ENCODE data around the gene SLC16A3.

Gene SLC16A3

GRCh38 chr17:82237083-82237745 lies 8.4 kb downstream of the SLC16A3 start:
- no peak for DNase-seq

GRCh38 chr17:82237746-82238471 lies 9.1 kb downstream of the SLC16A3 start:
- no peak for DNase-seq

GRCh38 chr17:82238472-82239201 lies 9.8 kb downstream of the SLC16A3 start:
- no peak for DNase-seq

DNA sequence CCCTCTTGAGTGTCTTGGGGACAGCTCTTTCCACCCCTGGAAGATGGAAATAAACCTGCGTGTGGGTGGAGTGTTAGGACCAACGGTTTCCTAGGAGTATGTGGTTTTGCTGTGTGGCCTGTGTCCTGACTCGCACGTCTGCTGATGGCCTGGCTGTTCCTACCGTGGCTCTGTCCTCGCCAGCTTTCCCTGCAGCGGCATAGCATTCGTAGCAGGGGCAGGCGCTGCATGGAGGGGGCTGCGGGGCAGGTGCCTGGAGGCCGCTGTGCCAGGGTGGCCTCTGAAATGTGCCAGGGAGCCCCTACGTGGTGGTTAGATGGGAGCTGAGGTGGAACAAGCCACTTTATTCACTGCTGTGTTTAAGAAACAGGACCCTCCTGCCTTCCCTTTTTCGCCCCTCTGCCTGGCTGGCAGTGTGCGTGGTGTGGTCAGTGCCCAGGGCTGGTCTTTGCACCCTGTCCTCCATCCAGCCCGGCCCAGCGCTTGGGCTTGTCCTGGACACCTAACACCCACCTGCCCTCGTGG lies 10.6 kb downstream of the SLC16A3 start:
- no peak for DNase-seq

DNA sequence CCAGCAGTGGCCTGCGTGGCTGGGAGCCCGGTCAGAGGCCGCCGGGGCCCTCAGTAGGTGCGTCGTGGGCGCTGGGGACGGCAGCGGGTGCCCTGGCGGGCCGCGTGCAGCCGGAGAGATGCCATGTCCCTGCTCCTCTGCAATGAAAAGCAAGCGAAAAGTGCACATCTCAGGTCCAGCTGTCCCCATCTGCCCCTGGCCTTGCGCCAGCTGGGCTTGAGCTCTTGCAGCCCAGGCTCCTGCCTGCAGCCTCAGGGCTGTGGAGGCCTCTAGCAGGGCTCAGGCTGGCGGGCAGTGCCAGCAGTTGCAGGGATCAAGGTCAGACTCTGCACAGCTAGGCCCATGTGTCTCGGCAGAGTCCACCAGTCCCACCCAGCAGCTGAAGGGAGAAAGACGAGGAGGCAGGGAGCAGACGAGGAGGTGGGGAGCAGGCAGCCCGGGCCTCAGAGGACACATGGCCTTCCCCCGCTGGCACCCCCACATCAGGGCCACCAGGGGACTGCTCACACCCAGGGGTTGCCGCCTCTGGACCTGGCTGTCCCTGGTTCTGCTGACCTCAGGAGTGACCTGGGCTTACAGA lies 11.2 kb downstream of the SLC16A3 start:
- no peak for DNase-seq

- DNase-seq = no peak
Observed at GRCh38 chr17:82240506-82241182, 11.8 kb downstream of the SLC16A3 start.

- DNase-seq = no peak
Observed at GRCh38 chr17:82241183-82241925, 12.5 kb downstream of the SLC16A3 start.

- DNase-seq = no peak
Observed at GRCh38 chr17:82241926-82242697, 13.3 kb downstream of the SLC16A3 start.

- DNase-seq = no peak
Observed at GRCh38 chr17:82242698-82242976, 13.8 kb downstream of the SLC16A3 start.

DNA sequence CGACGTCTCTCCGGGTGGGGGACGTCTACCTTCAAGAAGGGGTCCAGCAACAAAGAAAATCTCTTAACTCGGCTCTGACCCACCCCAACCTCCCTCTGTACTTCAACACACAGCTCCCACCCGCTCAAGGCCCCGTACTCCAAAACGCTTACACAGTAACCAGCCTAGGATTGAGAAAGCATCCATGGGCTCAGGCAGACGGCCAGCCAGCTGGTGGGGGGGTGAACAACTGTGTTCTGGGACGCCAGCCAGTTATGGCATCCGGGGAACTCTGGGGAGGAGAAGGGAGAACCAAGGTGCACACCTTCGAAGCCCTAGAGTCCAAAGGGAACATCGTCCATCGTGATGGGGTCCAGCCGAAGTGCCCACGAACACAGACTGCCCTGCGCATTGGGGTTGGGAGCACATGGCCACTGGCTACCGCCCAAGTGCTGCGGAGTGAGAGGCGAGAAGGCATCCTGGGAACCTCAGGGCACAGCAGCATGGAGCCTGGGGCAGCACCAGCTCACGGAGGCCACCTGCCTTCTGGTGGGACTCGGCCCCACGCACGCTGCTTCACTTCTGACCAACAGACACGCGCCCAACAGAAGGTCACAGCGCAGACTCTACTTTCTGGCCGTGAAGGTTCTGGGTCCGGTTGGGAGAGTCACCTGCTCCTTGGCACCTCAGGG lies 14.3 kb downstream of the SLC16A3 start:
- DNase-seq = no peak

- DNase-seq = no peak
Observed at GRCh38 chr17:82243648-82244412, 15.0 kb downstream of the SLC16A3 start.

DNA sequence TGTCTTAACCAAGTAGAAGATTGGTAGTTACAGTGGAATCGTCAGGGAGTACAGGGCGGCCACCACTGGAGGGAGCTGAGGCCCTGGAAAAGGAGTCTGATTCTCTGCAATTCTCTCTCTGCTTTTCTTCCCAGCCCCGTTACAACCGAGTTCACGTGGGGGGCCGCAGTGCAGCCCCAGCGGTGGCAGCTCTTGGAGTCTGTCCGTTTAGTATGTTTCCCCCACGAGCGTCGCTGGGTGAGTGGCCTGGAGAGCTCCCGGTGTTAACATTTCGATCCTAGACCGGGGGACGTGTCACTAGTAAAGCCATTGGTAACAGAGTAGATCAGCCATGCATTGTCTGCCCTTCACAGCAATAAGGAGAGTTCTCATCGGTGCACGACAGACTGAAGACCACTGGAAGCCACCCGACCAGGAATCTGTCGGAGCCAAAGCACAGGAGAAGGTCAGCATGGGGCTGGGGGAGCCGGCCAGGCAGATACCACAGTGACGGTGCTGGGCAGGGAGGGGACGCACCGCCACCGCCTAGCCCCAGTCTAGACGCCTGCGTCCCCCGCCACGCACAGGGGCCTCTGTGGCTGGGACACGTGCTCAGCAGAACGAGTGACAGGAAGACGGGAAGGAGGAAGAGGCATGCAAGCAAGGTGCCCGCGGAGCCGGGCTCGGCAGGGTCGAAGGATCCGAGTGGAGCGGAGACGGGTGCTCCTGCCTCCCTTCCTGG lies 15.7 kb downstream of the SLC16A3 start:
- DNase-seq = no peak

DNA sequence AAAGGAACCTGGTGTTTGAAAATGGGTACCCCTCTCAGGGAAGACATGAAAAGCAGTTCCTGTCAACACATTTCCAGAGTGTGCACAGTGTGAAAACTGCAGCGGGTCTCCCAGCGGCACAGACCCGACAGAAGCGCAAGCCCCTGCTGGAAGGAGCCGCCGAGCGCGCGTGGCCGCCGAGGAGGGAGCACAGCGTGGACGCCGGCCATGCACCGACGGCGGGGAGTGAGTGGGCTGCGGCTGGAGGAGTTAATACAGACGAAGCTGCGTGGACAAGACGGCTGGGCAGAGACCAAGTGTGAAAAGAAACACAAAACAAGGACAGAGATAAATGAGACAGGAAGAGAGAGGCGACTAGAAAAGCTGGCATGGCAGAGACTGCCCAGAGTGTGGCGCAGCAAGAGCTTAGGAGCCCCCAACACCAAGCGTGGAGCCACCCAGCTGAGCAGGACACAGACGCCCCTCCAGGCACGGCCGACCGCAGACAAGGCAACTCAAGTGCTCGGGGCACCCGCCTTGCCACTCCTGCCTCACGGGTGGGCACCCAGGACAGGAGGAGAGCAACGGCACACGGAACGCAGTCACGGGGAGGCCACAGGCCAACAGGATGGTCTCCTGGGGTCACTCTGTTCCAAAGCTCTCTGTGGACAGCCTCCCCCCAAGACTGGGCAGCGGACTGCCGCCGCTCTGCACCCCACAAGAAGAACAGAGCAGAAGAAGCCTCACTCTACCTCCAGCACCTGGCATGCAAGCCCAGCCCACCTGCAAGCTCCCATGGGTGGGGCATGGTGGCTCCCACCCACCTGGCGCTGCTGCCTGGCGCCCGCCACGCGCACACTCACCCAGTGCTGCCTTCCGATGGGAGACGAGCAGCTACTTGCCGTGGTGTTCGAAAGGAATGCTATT lies 16.5 kb downstream of the SLC16A3 start:
- DNase-seq = no peak

DNA sequence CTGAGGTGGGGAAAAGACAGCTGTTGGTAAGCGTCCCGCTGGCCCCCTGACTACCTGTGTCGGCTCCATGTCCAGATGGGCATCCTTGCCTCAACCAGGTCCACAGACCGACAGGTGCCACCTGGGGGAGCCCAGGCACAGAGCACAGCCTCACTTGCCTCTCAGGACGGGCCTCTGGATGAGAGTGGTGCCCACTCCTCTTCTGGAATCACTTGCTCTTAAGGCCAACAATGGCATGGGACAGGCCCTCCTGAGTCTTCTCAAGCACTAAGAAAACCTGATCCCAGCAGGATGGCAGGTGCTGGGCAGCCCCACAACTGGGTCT lies 17.2 kb downstream of the SLC16A3 start:
- DNase-seq = no peak

DNA sequence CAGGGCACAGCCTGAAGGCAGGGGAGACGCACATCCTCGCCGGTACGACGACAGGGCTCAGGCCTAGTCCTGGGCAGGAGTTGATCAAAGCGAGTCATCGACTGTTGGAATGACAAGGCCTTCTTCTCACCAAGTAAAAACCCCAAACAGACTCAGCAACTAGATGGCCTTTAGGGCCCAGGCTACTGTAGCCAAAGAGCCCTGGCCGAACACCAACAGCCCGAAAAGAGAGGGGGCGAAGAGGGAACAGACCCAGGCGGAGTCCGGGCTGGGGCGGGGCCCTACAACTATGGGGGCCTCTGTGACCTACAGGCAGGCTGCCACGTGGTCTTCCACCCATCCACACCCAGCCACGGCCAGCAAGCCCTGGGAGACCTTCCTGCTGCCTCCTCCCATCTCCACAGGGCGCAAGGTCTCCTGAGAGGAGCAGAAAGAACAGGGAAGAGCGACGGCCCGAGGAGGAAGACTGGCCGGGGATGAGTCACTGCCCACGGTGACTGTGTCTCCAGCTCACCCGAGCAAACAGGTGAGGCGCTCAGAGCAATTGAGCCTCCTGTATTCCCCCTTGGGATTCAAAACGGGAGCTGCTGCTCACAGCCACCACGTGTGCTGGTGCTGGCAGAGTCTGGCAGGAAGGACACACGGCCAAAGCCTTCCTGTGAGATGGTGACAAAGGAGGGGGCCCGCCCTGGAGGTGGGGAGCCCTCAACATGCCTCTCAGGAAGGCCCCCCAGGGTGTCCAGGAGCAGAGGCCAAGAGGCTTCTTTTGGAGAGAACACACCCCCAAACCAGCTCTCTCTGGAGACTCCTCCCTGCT lies 17.7 kb downstream of the SLC16A3 start:
- no peak for DNase-seq

DNA sequence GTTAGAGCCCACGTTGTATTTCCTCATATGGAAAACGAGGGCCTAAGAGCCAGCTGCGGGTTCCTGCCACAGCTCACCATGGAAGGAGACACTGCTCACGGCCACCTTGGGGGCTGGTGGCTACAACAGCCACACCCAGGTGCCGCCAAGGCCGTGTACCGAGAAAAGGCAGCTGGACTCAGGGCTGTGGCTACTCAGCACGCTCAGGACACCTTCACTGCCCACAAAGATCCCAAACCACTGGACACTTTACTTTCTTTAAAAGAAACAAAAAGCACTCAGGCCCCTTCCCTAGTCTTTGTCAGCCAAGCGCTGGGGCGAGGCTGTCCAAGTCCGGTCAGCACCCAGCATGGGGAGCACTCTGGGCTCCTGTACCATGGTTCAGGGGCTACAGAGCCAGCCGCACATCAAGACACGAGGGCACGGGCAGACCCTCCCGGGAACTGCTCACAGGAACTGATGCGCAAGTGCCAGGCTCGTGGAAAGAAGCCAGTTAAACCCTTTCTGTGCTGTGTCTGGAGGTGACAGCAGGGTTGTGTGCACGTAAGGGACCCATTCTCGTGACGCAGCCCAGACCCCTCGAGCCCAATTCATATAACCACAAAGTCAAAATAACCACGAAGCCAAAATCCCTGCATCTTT lies 18.5 kb downstream of the SLC16A3 start:
- no peak for DNase-seq

Measured in NK-92 treated with Interleukin-12 subunit alpha and Interleukin-12 subunit beta, amount 100 ng/mL, for 24 hours (cell line).